HS-5 (cell line): Measurements from ENCODE around the gene IL32.

ENCODE experiments used
- DNase-seq: peaks from one replicate; pipeline ENCODE4 v3.0.0-alpha.2; 2012; ENCODE audit warnings: low read depth

Gene IL32

DNA sequence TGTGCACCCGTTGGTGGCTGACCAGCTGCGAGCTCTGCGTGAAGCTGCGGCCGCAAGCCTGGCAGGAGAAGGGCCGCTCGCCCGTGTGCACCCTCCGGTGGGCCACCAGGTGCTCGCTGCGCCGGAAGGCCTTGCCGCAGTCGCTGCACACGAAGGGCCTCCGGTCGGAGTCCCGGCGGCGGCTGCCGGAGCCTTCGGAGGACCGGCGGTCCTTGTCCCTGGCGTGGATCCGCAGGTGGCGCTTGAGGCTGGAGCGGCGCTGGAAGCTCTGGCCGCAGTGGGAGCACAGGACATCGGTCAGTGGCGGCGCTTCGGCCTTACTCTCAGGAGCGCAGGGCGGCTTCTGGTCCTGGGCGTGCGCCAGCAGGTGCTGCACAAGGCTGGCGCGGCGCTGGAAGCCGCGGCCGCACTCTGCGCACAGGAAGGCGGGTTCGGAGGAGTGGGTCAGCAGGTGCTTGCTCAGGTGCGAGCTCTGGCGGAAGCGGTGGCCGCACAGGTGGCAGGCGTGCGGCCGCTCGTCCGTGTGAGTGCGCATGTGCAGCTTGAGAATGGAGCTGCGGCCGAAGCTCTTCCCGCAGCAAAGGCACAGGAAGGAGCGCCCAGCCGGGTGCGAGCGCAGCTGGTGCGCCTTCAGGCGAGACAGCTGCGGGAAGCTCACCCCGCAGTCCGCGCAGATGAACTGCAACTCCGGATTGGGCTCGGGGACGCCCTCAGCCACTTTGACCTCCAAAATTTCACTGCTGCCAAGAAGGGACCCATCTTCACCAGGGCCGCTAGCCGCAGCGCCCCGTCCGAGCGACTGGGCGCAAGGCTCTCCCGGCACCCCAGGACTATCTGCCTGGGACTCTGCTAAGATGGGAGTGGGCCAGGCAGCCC, 24.5 kb downstream of the IL32 start:
- DNase-seq = no peak

- DNase-seq = no peak
Measured at GRCh38 chr16:3091551-3091950, 26.1 kb downstream of the IL32 start.

GRCh38 chr16:3092501-3092941, 27.1 kb downstream of the IL32 start:
- no peak for DNase-seq

DNA sequence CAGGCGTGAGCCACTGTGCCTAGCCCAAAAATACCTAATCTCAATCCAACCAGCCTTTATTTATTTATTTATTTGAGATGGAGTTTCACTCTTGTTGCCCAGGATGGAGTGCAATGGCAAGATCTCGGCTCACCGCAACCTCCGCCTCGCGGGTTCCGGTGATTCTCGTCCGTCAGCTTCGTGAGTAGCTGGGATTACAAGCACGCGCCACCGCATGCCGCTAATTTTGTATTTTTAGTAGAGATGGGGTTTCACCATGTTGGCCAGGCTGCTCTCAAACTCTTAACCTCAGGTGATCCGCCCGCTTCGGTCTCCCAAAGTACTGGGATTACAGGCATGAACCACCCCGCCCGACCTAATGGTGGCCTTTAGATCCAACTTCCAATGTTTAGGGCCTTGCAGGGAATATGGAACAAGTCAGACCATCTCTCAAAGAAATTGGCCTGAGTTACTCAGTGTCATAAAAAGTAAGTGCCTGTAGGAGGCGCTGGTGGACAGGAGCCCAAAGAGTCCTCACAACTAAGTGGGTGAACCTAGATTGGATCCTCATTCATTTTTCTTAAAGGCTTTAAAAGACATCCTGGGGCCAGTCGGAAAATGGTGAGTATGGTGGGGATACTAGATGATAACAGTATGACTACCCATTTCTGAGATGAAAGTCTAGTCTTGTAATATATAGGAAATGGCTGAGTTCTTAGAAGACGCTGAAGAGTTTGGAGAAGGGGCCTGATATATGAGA, 29.0 kb downstream of the IL32 start:
- DNase-seq = no peak

- no peak for DNase-seq
Measured at GRCh38 chr16:3095869-3096268, 30.4 kb downstream of the IL32 start.

- no peak for DNase-seq
Measured at GRCh38 chr16:3096362-3096761, 30.9 kb downstream of the IL32 start.

DNA sequence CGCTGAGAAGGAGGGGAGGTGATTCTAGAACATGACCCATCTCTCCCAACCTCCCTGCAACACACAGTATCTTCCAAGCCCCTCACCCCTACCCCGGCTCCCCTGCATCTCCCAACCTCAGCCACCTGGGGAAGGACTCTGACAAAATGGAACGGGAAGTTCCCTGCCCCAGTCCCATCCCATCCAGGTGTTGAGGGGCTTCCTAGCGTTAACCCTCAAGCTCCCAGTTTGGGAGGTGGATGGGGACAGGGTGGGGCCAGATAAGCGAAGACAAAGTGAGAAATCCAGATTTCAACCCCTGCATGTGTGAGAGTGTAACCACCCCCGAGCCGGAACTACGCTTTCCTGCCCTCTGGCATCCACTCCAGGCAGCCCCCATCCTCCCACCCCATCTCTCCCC, 31.8 kb downstream of the IL32 start:
- DNase-seq = no peak

GRCh38 chr16:3098459-3099394, 33.3 kb downstream of the IL32 start, which contains the start of gene ZSCAN10:
Gene ZSCAN10 (minus strand): TSS chr16:3099294. CDS start chr16:3092937, 6,357 bp downstream.
- no peak for DNase-seq

GRCh38 chr16:3099395-3099731, 33.9 kb downstream of the IL32 start:
- DNase-seq = no peak

GRCh38 chr16:3099732-3100499, 34.5 kb downstream of the IL32 start:
- no peak for DNase-seq

DNA sequence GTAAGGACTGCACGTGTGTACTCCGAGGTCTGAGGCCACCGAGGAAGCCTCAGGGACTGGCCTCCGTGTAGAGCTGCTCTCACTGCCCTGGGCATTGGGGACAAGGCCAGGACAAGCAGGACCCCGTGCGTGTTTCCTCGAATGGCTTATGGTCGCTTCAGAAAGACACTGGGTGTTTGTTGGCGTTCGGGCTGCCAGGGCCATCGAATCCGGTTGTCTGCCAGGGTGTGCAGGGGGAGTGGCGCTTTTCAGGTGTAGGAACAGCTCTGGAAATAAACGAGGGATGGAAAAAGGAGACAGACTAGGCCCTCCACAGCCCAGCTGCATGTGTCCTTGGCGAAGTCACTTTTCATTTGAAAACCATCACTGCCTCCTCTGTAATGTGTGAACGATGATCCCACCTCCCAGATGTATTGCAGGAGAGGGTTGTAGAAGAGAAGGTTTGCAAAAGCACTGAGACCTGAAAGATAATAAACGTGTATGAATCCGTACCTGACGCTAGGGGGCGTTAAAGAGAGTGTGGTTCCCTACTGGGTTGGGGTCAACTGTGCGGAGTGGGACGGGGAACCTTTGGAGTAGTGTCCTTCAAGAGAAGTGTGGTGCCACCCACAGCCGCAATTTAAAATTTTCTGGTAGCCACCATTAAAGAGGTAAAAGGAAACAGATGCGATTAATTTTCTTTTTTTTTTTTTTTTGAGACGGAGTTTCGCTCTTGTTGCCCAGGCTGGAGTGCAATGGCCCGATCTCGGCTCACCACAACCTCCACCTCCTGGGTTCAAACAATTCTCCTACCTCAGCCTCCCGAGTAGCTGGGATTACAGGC, 35.8 kb downstream of the IL32 start:
- no peak for DNase-seq

- no peak for DNase-seq
Measured at GRCh38 chr16:3101841-3102470, 36.5 kb downstream of the IL32 start.

GRCh38 chr16:3106205-3106928, 40.9 kb downstream of the IL32 start:
- DNase-seq = no peak

DNA sequence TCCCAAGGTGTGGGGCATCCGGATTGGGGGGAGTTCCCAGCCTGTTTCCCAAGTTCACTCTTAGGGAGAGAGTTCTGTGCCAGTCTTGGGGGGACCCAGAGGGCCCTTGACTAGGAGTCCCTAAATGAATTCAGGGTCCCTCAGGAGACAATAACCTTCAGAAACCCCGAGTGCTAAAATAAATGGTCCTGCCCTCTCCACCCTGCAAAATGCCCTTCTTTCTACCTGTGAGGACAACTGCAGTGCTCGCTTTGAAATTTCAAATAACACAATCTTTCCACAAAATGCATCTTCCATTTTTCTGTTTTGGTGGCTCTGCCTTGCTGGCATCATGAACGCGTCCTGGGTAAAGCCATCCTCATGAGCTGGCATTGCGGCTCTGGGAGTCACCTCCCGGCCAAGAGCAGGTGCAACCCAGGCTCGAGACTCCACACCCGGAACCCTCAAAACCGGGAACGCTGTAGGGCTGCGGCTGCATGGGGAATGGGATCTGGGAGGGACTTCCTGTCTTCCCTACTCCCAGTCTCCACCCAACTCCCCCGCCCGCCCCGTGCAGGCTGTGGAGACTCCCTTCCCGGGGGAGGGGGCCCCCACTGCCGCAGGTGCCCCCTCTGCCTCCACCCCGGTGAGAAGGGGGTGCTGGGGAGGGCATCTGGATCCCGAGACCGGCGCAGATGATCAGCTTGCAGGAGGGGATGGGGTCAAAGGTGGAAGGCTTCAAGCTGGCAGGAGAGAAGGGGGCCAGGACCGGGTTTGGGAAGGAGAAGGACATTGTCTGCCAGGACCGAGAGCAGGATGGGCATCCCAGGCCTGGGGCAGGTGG, 46.8 kb downstream of the IL32 start, which contains the start of gene ZNF205:
Gene ZNF205, plus strand, starts transcription at position 529 of the 823 bp plus-strand sequence. CDS start 845 bp downstream, outside the sequence.
- no peak for DNase-seq

DNA sequence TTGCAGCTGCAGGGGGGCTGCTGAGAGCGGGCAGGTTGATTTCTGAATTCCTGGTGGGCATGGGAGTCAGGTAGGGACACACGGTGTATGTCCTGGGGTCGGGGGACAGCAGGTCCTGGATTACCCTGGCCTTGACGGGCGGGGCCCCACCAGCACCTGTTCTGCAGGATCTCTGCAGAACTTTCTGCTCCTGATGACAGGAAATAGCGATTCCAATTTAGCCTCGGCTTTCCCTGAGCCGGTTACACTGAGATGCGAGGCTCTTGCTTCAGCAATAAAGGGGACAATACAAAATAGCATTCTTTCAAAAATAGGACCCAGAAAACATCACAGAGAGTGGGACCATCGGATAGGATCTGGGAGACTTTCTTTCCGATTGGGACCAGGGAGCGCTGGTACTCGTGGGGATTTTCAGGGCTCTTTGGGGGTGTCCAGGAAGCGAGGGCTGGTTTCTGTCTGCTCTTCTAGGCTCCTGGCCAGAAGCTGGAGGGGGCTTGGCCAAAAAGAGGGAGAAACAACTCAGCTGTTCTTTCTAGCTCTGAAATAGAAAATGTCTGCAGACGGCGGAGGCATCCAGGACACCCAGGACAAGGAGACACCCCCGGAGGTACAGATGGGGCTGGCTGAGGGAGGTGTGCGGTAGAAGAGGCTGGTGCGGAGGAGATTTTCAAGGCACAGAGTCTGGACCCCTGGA, 47.6 kb downstream of the IL32 start:
- DNase-seq = no peak

DNA sequence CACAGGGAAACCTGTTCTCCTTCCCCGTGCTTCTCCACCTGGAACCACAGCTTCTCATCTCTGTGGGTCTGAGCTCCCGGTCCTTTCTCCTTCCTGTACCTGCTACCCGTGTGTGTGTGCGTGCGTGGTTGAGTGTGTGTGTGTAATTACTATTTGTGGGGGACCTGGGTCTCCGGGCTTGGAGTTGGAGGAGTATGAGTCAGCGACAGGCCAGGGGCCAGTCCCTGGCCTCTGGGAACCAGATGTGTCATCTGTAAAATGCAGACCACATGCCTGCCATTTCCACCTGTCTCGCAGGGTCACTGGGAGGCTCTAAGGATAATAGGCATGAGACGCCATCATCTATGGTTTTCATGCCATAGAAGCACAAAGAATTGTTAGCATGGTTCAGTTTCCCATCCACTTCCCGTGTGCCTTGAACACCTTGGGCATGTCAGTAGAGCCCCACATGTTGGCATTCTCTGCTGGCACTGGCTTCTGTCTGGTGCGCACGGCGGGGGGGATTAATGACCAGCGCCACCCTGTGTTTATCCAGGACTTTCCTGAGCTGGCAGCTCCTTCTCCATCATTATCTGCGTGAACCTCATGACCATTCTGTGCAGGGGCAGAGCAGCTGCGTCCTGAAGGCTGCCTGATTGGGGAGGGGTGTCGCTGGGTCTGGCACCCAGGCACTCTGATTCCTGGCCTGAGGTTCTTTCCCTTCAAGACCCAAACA, 48.5 kb downstream of the IL32 start:
- DNase-seq = no peak

DNA sequence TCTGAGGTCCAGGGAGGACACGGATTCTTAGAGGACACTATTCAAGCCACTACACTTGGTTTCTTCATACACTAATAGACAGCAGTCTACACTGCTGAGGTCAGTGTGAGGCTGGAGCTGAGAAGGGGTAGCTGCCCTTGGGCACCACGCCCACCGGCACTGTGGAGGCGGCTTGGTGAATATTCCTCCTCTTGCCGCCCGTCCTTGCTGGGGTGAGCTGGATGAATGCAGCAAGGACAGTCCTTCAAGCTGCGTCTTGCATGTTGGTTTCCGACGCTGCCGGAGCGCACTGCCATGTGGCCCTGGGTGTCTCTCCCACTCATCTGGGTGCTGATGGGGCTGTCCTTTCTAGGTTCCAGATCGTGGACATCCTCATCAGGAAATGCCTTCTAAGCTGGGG, 49.6 kb downstream of the IL32 start:
- DNase-seq = no peak
